ENCODE data around the gene WASF3.
A peak's percentile ranks its signal among the peaks of the same experiment; 100 is the strongest.
"Not testable (repeated sequence)": the region's sequence is repeated elsewhere in the genome, so short reads cannot be mapped to it uniquely, and the experiment has no call there.

WASF3 gene

GRCh38 chr13:26719356-26719945 lies 162.0 kb downstream of the WASF3 start:
- no peak for DNase-seq (ENCODE audit: low spot score)

DNA sequence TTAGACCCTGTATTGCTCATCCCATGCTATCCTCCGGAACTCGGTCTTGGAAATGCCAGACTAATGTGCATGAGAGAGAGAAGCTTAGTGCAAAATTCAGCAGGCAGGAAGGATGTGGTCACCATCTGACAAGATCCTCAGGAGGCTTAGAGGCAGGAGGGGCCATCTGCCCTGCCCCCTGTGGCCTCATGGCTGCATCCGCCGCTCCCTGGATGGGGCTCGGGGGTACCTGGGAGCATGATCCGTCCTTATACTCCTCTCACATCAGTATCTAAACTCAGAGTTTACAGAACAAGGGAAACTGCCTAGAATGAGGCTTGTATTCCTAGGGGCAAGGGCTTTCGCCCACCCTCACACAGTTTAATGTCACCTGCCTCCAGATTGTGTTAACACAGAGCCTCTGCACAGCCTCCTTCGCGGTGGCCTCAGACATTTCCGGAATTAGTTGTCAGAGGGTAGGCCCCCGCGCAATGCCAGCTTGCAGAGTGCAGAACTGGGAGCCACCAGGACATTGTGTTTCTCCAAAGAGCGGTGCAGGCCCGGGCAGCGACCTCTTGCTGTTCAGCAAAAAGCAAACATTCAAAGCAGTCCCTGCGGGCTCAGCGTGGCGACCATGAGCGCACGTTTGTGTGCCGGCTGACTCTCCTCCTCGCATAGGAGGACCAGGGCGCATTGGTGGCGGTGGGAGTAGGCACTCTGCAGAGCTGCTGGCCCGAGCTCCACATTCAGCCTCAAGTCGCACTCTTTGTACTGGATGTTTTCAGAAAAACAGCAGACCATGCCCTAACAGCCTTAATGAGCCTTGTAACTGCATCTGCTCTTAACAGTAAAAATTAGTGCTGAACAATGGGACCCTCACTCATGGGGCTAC lies 164.0 kb downstream of the WASF3 start:
- peak; percentile 29 for DNase-seq (ENCODE audit: low spot score)

GRCh38 chr13:26722321-26722720 lies 164.8 kb downstream of the WASF3 start:
- no peak for DNase-seq (ENCODE audit: low spot score)

DNA sequence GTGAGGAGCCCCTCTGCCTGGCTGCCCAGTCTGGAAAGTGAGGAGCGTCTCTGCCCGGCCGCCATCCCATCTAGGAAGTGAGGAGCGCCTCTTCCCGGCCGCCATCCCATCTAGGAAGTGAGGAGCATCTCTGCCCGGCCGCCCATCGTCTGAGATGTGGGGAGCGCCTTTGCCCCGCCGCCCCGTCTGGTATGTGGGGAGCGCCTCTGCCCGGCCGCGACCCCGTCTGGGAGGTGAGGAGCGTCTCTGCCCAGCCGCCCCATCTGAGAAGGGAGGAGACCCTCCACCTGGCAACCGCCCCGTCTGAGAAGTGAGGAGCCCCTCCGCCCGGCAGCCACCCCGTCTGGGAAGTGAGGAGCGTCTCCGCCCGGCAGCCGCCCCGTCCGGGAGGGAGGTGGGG lies 166.1 kb downstream of the WASF3 start:
- DNase-seq (ENCODE audit: low spot score), result not testable (repeated sequence)

GRCh38 chr13:26726684-26727083 lies 169.2 kb downstream of the WASF3 start:
- DNase-seq (ENCODE audit: low spot score), result no peak

- no peak for DNase-seq (ENCODE audit: low spot score)
Observed at GRCh38 chr13:26727122-26727521, 169.6 kb downstream of the WASF3 start.

- DNase-seq (ENCODE audit: low spot score), result no peak
Observed at GRCh38 chr13:26727633-26728032, 170.2 kb downstream of the WASF3 start.

DNA sequence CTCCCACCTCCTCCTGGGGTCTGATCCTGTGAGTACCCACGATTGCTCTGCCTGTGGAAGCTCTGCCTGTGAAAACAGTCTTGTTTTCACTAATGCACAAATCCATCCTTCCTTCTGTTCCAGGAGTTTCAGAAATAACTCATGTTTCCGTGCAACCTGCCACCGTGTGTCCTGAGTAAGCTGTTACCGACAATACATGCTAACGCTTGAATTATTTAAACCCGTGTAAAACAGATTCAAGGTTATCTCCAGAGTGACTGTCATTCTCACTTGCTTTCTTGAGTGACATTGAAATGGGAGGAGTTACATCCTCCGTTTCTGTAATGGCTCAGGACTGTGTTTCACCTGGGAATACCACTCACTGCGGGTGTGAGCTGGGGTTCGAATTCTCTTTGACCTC lies 178.2 kb downstream of the WASF3 start:
- DNase-seq (ENCODE audit: low spot score), result no peak
